Activated CD4-positive, alpha-beta T cell treated with anti-CD3 and anti-CD28 coated beads, Interleukin-2, Interleukin-6, amounts not matched to agents 100 ng/mL and 50 ng/mL, durations not matched to agents 16 hours and 8 hours (primary cell): ENCODE data around the gene TIGD3.

ENCODE experiments used
- DNase-seq: peaks from one replicate; pipeline ENCODE4 v3.0.0-alpha.2; 2020

The TIGD3 gene

DNA sequence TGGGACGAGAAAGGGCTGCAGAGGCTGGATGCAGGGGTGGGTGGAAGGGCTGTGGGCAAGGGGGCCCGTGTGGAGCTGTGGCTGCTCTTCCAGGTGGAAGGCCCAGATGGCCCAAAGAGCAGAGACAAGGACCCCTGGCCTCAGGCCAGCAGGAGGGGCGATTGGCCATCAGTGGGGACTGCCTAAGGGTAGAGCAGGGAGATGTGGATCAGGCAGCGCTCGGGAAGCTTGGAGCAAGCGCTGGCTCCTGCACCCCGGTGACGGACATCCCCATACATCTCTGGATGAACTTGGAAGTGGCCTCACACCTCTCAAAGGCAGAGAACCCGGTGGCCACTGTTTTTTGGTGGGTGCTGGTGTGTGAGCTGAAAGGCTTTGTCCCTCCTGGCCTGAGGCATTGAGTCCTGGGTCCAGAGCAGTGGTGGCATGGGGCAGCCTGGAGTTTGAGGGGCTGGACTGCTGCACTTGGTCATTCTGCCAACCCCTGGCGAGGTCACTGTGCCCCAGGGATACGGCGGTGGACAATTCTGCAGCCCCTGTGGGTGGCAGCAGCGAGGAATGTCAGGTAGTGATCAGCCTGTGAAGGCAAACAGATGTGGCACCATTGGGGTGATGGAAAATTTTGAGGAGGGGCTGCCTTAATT is 37.8 kb downstream of the TIGD3 start:
- DNase-seq, result no peak

DNA sequence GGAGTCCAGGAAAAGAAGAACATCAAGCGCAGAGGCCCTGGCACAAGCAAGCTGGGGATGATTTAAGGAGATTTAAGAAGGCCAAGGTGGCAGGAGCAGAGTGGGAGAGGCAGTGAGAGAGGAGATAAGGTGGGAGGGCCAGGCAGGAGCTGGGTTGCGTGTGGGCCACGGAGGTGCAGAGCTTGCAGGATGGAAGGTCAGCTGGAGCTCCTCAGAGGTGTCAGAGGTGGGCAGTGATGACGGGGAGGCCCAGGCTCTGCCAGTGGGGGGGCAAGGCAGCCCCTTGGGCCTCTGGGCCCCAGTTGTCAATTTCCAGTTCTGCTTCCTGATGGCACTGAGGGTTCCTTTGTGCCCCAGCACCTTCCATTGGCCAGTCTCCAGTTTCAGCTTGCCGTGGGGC is 38.3 kb downstream of the TIGD3 start:
- DNase-seq, result no peak

DNA sequence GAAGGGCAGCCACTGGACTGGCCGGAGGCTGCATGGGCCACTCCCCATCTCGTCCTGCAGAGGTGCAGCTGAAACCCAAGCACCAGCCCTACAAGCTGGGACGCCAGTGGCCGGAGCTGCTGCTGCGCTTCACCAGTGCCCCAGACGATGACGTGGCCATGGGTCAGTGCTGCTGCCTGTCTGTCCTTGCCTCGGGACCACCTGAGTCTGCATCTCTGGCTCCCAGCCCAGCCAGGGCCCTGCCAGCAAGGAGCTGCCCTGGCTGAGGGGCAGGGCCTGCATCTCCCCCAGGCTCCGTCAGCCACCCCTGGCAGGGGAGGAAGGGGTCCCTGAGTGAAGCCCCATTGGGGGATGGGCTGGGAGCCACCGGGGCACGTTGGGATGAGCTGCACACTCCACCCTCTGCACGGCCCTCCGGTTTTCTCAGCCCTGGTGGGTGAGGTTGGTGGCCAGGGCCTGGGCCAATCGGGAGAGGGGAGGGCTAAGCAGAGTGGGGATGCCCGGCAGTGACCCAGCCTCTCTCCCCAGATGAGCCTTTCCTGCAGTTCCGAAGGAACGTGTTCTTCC is 39.0 kb downstream of the TIGD3 start:
- no peak for DNase-seq

DNA sequence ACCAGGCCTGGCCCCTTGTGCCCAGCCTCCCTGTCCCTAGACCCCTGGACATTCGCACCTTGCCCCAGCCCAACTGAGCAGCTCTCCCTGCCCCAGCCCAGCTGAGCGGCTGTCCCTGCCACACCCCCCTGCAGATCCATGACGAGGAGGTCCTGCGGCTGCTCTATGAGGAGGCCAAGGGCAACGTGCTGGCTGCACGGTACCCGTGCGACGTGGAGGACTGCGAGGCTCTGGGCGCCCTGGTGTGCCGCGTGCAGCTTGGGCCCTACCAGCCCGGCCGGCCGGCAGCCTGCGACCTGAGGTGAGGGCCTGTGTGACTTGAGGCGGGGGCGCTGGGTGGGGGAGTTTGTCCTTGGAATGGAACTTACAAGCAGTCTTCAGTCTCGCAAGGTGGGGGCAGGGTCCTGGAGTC is 39.6 kb downstream of the TIGD3 start:
- no peak for DNase-seq

DNA sequence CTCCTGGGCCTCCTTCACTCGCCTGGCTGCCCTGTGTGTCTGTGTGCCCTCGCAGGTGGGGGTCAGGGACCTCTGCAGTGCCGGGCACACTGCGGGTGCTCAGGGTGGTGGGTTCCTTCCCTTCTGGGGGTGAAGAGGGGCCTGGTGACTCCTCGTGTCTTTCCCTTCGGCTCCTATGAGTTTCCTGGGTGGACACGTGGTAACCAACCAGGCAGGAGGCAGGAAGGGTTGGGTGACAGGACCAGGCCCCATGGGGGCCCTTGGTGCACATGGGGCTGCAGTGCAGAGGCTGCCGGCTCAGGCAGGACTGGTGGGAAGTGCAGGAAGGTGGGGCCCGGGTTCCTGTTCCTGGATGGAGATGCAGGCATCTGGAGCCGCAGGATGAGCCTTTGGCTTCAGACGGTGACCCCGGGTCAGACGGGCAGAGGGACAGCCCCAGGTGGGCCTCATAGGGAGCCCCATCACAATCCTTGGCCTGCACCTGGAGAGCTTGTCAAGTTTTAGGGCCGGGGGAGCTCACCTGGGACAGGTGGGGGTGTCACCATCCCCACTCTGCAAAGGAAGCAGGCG is 41.5 kb downstream of the TIGD3 start:
- DNase-seq, result no peak

DNA sequence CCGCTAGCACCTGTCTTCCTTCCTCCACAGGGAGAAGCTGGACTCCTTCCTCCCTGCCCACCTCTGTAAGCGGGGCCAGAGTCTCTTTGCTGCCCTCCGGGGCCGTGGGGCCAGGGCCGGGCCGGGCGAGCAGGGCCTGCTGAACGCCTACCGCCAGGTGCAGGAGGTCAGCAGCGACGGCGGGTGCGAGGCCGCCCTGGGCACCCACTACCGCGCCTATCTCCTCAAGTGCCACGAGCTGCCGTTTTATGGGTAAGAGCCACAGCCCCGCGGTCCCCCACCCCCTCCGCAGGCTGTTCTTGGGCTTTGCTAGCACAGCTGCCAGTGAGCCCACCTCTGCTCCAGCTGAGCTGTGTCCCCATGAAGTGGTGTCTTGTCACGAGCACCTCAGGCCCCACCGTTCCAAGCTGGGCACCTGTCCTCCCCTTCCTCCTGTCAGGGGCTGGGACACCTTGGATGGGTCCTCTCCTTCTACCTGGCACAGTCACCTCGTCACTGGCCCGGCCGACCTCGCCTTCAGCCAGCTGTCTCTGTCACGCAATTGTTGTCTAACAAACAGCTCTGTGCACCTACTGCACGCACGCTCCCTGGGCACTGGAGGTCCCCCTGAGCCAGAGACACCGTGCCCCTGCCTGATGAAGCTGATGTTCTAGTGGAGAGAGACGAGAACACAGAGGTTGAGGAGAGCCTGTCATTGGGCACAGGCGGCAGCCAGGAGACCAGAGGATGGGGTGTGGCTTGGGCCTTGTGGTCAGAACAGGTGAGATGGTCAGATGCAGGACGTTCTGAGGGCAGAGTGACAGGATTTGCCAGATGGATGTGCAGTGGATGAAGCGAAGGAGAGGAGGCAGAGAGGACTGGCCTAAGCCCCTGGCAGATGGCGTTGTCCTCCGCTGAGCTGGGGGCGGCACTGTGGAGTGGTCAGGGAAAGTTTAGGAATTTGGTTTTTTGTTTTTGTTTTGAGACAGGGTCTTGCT is 42.5 kb downstream of the TIGD3 start:
- DNase-seq, result no peak

DNA sequence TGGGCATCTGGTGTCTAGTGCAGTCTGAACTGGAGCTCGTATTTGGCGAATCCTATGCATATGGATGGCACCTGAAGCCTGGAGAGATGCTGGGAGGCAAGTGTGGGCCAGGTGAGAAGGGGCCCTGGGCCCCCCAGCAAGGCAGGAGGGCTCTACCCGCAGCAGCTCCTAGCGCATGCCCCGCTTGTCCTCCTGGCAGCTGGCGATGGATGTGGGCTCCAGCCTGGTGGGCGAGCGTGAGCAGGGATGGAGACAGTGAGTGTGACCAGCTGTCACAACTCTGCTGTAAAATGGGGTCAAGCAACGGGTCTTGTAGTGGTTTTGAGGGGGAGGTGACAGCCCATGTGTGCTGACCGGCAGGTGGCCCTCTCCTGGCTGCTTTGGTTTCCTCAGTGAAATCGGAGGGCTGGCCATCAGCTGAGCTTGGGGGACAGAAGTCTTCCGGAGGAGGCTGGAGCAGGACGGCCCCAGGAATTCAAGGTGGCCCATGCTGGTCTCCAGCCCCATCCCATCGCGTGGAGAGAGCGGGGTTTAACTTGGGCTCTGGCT is 43.9 kb downstream of the TIGD3 start:
- DNase-seq, result no peak

DNA sequence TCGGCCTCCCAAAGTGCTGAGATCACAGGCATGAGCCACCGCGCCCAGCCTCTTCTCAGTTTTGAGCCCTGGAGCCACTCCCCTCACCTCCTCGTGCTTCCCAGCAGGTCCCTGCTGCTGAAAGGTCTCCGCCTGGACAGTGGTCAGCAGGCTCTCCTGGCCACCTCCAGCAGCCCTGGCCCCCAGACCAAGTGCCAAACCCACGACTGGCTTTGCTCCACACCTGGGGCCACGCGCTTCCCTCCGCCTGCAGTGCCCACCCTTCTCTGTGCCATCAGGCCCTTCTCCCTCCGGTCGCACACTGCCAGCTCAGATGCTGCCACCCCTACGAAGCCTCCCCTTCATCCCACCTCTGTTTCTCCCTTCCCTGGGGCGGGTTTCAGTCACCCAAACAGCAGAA is 44.7 kb downstream of the TIGD3 start:
- DNase-seq, result no peak

DNA sequence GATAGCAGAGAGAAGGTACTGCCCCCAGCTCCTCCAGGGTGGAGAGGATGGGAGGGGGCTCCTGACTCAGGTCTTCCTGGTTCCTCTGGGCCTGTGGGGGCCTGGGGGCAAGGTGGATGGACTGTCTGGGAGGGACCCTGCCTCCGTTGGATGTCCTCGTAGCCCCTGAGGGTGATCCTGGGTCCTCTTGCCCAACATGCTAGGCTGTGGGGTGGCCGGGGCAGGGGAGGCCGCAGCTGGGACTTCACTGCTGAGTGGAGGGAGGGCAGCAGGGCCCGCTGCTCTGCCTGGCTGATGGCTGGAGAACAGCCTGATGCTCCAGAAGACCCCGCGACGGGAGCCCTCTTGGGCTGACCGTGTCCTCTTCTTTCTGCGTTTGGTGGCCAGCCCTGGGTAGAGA is 45.3 kb downstream of the TIGD3 start:
- DNase-seq, result no peak

DNA sequence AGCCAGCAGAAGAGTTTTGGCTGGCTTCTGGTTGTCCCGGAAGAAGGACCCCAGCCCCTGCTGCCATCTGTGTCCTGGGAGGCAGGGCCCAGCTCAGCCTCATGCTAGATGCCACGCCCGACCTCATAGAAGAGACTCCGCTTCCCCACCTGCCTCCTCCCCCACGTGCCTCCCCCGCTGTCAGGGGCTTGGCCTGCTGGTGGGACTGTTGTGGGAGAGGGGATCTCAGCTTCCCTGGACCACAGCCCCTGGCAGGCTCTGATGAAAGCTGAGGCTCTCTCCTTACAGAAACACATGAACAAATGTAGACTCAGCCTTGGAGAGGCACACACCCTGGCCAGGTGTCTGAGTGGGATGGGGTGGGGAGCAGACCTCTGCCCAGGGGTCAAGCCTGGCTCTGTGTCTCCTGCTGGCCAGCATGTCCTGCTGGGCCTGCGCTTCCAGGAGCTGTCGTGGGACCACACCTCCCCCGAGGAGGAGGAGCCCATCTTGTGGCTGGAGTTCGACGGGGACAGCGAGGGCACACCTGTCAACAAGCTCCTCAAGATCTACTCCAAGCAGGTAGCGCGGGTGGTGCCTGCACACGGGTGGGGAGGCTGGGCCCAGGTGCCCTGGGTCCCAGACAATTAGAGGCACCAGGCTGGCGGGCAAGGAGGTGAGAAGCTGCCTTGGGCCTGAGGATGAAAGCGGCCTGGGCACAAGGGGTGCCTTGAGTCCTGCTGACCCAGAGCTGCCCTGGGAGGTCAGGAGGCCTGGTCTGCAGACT is 45.9 kb downstream of the TIGD3 start:
- DNase-seq, result no peak

DNA sequence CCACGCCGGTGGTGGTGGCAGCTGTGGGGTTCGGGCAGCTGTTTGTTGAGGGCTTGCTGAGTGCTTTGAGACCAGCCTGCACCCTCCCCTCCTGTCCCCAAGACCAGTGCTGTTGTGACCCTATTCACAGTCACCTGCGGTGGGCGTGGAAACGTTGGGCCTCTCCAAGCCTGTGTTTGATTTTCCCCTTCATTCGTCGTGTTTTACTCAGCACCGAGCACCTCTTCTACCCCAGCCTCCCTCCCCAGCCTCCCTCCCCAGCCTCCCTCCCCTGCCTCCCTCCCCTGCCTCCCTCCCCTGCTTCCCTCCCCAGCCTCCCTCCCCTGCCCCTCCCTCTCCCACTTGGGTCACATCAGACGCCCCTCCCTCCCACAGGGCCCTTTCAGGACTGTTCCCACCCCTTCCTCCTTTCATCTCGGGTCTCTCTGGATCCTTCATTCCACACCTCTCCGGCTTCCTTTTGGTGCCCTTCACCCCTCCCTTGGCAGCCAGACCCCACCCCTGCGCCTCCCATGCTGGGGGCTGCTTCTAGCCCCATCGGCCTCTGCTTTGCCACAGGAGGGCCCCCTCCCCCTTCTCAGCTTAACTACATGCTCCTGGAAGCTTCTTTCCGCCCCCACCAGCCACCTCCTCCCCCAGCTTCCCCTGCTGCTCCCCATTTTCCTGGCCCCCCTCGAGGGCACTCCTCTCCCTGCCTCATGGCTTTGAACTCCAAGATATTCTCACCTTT is 46.7 kb downstream of the TIGD3 start:
- DNase-seq, result no peak

DNA sequence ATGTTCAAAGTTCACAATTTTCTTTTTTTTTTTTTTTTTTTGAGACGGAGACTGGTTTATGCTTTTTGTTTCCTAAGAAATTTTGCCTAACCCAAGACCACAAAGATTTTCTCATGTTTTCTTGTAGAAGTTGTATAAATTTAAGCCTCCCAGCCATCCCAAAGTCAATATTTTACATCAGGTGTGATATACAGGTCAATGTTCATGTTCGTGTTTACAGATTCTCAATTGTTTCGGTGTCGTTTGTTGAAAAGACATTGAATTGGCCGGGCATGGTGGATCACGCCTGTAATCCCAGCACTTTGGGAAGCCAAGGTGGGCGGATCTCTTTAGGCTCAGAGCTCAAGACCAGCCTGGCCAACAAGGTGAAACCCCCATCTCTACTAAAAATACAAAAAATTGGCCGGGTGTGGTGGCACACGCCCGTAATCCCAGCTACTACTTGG is 47.3 kb downstream of the TIGD3 start:
- no peak for DNase-seq

DNA sequence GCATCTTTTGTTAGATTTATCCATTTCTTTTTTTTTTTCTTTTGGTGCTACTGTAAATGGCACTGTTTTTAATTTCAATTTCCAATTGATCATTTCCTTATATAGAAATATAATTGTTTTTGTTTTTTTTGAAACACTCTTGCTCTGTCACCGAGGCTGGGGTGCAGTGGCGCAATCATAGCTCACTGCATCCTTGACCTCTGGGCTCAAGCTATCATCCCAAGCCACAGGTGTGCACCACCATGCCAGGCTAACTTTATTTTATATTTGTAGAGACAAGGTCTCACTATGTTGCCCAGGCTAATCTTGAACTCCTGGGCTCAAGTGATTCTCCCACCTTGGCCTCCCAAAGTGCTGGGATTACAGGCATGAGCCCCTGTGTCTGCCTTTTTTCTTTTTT is 48.2 kb downstream of the TIGD3 start:
- DNase-seq, result no peak

DNA sequence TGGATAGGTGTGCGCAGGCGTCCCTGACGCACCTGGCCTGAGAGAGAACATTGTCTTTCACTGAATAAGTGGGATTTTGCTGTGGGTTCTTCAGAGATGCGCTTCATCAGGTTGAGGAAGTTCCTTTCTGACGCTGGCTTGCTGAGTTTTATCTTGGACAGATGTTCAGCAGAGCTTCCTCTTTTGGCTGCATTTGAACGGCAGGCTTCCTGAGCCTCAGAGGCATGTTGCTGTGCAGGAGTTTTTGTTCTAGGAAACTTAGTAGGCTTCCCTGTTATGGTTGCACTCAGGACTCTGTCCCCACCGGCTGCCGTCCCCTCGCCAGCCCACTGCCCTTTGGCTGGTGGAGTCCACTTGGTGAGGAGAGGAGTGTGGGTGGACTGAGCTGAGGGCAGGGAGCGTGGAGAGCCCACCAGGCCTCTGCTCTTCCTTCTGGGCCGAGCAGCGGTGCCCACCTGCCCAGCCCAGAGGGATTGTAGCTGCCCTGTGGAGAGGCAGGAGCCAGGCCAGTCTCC is 49.1 kb downstream of the TIGD3 start:
- no peak for DNase-seq

DNA sequence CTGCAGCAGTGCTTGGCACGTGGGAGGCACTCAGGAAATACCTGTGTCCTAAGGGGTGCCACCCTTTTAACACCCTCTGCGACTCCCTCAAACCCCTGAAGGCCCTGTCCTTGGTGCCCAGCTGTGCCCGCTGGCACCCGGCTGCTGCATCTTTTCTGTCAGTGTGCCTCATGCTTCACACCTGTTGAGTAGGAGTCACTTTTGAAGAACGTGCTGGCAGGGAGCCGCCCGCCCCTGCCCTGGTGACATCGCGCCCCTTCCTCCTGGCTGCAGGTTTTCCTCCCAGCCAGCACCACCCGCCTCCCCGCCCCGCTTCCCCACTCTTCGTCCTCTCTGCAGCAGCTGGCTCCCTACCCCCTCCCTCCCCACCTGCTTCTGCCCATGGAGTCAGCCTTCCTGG is 49.7 kb downstream of the TIGD3 start:
- DNase-seq, result no peak

DNA sequence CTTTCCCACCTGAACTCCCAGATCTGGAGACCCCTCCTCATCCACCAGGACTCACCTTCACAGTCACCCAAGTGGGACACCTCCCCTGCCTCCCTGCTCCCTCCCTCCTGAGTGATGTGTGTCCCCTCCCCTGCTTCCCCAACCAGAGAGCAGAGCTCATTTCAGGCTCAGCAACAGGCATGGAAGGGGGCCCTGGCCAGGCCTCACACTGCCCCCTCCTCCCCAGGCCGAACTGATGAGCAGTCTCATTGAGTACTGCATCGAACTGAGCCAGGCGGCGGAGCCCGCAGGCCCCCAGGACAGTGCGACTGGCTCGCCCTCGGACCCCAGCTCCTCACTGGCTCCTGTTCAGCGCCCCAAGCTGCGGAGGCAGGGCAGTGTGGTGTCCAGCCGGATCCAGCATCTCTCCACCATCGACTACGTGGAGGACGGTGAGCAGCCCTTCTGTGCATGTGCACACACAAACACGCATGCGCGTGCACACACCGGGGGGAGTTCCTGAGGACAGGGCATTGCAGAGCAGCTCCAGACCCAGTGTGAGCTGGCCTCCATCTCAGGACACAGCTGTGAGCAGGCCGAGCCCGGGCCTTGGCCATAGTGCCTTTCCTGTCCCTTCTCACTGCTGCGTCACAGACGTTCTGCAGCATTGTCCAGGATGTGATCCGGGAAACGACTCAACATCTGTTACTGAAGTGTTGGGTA is 50.2 kb downstream of the TIGD3 start:
- no peak for DNase-seq
